ENCODE measurements around the gene WDR83.
"Not testable (repeated sequence)": the region's sequence is repeated elsewhere in the genome, so short reads cannot be mapped to it uniquely, and the experiment has no call there.

The WDR83 gene, protein sequence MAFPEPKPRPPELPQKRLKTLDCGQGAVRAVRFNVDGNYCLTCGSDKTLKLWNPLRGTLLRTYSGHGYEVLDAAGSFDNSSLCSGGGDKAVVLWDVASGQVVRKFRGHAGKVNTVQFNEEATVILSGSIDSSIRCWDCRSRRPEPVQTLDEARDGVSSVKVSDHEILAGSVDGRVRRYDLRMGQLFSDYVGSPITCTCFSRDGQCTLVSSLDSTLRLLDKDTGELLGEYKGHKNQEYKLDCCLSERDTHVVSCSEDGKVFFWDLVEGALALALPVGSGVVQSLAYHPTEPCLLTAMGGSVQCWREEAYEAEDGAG

DNA sequence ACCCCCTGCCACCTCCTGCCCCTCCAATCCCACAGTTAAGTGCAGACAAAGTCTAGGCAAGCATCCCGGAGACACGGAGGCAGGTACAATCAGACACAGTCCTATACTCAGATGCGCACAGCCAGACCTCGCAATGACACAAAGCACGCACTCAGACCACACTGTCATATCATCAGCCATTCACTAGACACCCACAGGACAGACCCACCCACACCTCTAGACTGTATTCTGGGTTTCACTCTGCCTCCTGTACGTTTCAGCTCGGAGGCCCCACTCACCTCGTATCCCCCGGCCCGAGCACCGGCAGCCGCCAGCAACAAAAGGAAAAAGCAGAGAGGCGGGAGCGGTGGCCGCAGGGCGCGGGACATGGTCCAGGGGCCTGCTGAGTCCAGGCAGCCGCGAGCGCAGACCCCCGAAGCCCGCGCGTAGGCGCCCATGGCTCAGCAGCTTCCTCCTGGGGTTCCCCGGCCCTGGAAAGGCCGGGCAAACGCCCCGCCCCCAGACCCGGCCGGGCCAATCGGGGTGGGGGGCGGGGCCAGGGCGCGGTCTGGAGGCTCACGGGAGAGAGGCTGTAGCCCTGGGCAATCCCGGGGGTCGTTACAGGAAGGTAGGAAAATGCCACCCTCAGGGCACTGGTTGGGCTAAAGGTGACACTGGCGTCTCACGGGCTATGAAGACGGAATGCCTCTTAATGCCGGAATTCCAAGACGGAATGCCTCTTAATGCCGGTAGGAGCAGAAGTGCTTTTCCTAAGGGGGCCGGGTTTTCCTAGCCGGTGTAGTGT, at the start of gene WDR83, which contains the start of gene MAN2B1:
WDR83 (plus strand) TSS at position 543 of the 784 bp plus-strand sequence. CDS start 2,984 bp downstream, outside the sequence.
MAN2B1 (minus strand) TSS at position 478 of the 784 bp plus-strand sequence; CDS start at position 437, 41 bp downstream.
- DNase-seq: peak; percentile 15

DNA sequence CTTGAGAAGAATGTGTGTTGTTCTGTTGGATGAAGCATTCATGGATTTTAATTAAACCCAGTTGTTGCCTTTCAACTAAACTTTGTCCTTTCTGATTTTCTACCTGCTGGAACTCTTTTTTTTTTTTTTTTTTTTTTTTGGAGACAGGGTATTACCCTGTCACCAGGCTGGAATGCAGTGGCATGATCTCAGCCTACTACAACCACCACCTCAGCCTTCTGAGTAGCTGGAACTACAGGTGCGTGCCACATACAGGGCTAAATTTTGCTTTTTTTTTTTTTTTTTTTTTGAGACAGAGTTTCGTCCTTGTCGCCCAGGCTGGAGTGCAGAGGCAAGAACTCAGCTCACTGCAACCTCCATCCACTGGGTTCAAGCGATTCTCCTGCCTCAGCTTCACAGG, 49.0 kb upstream of the WDR83 start:
- no peak for DNase-seq

GRCh38 chr19:12621253-12622024, 45.2 kb upstream of the WDR83 start:
- not testable (repeated sequence) for DNase-seq

DNA sequence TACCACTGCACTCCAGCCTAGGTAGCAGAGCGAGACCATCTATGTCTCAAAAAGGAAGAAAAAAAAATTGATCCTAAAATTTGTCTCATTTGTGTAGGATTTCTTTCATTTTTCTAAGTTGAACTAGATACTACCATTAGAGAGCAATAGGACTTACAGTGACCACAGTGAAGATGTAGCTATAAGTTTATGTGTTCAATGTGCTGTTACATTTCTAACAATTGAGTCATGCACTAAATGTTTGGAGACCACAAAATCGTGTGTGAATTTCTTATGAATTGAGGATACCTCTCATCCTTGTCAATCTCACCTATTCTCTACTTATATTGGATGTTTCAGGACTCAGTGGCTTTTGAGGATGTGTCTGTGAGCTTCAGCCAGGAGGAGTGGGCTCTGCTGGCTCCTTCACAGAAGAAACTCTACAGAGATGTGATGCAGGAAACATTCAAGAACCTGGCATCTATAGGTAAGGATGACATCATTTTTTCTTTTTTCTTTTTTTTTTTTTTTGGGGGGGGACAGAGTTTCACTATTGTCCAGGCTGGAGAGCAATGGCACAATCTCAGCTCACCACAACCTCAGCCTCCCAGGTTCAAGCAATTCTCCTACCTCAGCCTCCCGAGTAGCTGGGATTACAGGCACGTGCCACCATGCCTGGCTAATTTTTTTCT, 43.1 kb upstream of the WDR83 start:
- no peak for DNase-seq

DNA sequence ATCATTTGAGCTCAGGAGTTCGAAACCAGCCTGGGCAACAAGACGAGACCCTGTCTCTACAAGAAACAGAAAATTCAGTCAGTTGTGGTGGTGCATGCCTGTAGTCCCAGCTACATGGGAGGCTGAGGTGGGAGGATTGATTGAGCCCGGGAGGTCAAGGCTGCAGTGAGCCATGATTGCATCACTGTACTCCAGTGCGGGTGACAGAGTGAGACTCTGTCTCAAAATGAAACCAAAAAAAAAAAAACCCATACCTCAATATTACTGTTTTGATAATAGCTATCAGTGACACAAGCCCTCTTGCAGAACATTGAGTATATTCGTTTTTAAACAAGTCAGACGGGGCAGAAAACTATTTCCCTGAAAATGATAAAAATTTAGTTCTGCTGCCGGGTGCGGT, 39.6 kb upstream of the WDR83 start:
- DNase-seq: no peak

GRCh38 chr19:12628040-12629022, 38.3 kb upstream of the WDR83 start:
- no peak for DNase-seq

GRCh38 chr19:12629215-12629614, 37.4 kb upstream of the WDR83 start:
- DNase-seq: no peak

GRCh38 chr19:12636631-12637030, 30.0 kb upstream of the WDR83 start:
- DNase-seq: no peak

DNA sequence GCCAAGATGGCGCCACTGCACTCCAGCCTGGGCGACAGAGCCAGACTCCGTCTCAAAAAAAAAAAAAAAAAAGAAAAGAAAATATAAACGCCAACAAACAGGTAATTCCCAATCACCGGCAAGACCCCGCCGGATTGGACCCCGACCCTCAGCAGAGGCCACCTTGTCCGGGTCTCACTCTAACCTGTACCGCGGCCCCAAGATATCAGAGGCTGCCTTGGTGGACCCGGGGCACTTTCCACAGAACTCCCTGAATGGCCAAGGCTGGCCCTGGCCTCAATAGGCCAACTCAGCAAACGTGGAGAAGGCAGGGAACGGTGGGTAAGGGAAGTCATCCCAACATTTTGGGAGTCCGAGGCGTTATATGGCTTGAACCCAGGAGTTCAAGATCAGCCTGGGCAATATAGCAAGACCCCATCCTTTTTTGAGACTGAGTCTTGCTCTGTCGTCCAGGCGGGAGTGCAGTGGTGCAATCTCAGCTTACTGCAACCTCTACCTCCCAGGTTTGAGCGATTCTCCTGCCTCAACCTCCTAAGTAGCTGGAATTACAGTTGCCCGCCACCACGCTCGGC, 27.9 kb upstream of the WDR83 start:
- no peak for DNase-seq

DNA sequence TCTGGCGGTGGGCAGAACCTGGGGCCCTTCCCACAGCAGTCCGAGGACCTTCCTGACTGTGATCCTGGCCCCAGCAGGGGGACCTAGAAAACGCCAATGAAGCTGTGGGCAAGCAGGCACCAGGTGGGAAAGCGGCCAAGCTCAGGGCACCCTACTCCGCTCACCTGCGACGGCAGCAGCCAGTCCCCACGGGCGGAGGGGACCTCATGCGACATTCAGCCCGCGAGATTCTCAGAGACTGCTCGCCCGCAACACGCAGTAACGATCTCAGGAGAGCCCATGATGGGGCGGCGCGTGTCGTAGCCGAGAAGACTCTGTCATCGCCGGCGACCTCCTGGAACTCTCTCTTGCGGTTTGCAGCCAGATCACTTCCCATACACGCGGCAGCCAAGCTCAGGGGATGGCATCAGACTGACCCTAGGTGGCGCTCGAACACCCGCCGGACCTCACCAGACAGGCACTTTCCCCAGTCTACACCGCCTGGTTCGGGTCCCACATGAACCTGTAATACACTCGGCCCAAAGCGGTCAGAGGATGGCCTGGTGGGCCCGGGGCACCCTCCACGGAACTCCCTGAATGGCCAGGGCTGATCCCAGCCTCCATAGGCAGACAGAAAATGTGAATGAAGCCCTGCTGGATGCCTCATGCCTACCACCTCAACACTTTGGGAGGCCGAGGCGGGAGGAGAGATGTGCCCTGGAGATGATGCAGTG, 26.6 kb upstream of the WDR83 start:
- DNase-seq: peak; percentile 22

DNA sequence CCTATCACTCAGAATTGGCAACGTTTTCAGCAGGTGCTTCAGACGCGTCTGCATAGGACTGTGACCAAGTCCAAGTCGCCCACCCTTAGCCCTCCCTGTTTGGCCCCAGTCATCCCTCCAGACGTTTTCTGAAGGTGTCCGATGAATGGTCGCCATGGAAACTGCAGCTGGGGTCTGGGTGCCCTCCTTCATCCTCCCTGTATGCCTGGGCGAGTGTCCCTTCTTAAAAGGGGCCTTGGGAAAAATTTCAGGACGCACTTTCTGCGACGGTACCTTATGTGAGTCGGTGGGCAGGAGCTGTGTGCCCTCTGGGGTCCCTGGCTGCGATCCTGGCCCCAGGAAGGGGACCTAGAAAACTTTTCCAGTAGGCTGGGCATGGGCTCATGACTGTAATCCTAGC, 25.2 kb upstream of the WDR83 start:
- DNase-seq: no peak

DNA sequence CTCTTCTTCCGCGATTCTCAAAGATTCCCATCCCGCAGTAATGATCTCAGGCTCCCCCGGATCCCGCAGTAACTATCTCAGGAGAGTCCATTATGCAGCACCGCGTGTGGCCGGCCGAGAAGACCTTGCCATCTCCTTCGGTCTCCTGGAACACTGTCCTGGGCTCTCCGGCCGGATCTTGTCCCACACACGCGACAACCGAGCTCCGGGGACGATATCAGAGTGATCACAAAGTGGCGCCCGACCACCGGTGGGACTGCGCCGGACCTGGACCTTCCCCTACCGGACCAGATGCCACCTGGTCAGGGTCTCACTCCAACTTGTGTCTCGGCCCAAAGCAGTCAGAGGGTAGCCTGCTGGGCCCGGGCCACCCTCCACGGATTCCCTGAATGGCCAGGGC, 24.1 kb upstream of the WDR83 start:
- no peak for DNase-seq

GRCh38 chr19:12643716-12644115, 22.9 kb upstream of the WDR83 start:
- not testable (repeated sequence) for DNase-seq

DNA sequence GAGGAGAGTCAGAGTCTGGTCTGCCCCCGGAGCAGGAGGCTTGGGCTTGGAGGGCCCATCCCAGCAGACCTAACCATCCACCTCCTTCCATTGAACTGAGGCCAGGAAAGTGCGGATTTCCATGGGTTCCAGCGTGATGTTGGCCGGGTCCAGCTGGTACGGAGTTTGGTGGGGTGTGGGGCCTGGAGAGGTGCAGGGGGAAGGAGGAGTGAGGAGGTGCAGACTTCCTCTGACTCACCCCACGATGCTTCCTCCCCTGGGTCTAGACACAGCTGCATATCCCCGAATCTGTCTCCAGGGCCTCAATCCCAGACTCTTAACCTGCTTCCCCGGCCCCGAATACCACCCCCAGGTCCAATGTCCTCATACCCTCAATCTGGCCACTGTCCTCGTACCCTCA, 20.1 kb upstream of the WDR83 start:
- no peak for DNase-seq

DNA sequence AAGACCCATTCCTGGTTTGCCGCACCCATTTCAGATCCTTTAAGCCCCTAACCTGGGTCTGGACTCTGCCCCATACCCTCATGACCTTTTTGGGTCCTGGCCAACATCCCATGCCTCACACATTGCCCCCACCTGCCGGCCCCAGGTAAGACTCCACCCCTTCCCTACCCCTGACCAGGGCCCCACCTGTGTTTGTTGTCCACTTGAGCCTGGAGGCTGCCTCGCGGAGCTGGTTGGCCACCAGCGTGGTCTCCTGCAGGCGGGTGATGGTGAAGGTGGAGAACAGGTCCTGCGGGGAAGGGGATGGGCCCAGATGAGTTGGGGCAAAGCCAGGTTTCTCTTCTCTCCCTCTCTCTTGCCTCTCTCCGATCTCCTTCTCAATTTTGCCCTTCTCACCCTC, 19.6 kb upstream of the WDR83 start:
- DNase-seq: no peak

DNA sequence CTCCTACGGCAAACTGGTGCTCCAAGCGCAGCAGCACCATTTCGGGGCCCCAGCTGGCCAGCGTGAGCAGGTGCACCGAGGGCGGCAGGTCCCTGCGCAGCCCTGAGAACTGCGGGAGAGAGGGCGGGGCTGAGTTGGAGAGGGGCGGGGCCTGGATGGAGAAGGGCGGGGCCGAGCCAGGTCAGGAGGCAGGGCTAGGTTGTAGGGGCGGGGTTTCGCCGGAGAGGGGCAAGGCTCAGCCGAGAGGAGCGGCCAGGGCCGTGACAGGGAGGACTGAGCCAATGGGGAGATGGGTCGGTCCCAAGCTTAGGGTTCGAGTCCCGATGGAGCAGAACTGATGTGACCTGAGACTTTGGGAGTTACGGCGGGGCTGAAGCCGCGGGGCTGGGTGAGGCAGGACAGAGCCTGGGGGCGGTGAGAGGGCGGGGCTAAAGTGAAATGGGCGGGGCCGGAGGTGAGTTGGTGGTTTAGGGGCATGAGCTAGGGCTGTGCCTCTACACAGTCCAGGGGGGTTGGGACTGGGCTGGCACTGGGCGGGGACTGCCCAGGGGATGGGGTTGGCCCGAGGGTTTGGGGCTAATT, 19.0 kb upstream of the WDR83 start:
- DNase-seq: peak; percentile 22

DNA sequence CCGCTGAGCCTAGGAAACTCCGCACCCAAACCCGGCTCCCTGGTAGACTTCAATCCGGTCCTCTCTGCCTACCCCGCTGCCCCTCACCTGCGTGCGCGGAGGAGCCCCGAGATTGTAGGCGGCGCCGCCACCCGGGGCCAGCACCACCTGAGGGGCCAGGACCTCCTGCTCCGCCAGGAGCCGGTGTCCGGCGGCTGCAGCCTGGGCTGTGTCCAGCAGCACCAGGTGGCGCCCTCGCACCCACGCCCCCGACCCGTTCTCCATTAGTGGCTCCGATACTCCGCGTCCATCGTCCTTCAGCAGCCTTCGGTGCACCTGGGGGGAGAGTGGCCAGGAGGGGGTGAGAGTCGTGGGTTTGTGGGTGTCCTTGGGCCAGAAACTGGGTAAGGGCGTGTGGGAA, 18.5 kb upstream of the WDR83 start:
- DNase-seq: no peak

DNA sequence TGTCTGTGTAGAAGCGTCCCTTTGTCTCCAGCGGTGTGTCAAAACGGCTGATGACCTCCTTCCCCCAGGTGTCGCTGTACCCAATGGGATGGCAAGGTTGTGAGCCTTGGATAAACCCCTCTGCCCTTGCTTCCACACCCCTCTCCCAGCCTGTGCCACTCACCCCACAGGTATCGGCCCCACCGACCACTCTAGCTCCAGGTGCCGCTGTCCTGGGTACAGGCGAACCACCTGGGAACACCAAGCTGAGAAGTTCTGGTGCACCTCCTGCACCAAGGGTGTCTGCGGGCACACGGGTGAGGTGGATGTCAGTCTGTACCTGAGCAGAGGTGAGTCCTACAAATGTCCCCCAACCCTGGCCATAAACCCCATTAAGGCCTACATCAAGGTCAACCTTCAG, 16.7 kb upstream of the WDR83 start:
- no peak for DNase-seq

DNA sequence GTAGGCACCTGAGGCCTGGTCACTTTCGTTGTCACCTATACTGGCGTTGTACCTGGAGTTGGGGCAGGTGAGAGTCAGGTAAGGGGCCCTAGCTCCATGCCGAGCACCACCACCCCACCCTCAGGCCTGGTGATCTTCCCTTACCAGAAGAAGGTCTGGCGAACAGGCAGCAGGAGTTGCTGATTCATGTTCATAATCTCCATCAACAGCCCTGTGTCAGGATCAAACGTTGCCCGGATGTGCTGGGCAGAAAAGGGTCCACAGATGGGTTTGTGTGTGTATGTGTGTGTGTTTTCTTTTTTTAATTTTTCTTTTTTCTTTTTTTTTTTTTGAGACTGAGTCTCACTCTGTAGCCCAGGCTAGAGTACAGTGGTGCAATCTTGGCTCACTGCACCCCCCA, 14.4 kb upstream of the WDR83 start:
- DNase-seq: no peak

- DNase-seq: no peak
These were observed 11.1 kb upstream of the WDR83 start for GRCh38 chr19:12655546-12655945.
